Measurements from ENCODE around the gene EIF6.

Gene EIF6

DNA sequence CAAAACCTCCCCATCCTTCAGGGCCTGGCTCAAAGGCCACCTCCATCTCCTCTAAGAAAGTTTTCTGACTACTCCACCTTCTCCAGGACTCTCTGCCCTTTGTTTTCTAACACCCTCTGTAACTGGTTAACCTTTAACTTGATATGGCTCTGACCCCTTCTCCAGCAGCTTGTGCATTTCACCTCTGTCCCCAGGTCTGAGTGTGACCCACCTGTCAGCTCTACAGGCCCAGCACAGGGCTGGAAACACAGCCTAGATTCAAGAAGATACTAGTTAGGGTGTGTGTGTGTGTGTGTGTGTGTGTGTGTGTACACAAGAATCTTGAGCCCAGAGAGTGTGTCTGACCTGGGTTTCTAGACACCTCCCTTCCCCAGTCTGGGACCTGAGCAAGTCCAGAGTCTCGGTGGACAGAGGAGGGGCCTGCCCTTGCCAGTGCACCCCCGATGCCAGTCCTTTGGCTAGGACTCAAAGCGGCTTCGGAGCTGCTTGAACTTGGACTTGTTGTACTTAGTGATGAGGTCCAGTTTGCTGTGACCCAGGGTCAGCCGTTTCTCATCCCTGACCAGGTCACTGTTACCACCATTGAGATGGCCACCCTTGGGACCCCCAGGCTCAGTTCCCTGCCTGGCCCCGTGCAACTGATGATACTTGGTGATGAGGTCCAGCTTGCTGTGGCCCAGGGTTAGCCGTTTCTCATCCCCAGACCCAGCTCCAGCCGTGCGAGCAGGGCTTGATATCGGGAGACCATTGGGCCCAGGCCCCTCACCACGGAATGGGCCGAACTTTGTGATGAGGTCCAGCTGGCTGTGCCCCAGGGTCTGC is 1.7 kb upstream of the EIF6 start:
- Histone ChIP-seq H3K4me3 (no peak overlapping the region), H3K27me3 (ENCODE audit: low read depth) (no peaks in the 10 kb centered on the region; the same call in 1 of the 2 replicates), H3K4me1 (peaks cover 12% of the 10 kb centered on the region)

DNA sequence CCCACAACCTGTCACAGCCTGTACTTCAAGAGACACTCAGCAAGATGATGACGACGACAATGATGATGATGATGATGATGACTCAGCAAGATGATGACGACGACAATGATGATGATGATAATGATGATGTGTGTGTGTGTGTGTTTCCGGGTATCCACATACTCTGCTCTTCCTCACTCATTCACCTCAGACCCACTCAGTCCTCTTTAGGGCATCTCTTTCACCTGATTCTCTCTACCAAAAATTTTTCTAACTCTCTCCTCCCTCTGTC is 1.2 kb upstream of the EIF6 start:
- no peak overlapping the region for H3K4me3 ChIP-seq

More for the DNA sequence above, 1.7 kb upstream of the EIF6 start:
- H3K9me3 ChIP-seq = no peaks in the 10 kb centered on the region
- H3K36me3 ChIP-seq (replicated peaks) = peaks cover 25% of the 10 kb centered on the region
- no peak for DNase-seq (ENCODE audit: low spot score in 2 of 2)
- in situ Hi-C loops (cut with MboI; ENCODE audit: low sequenced_read_pairs) = no loop called here

DNA sequence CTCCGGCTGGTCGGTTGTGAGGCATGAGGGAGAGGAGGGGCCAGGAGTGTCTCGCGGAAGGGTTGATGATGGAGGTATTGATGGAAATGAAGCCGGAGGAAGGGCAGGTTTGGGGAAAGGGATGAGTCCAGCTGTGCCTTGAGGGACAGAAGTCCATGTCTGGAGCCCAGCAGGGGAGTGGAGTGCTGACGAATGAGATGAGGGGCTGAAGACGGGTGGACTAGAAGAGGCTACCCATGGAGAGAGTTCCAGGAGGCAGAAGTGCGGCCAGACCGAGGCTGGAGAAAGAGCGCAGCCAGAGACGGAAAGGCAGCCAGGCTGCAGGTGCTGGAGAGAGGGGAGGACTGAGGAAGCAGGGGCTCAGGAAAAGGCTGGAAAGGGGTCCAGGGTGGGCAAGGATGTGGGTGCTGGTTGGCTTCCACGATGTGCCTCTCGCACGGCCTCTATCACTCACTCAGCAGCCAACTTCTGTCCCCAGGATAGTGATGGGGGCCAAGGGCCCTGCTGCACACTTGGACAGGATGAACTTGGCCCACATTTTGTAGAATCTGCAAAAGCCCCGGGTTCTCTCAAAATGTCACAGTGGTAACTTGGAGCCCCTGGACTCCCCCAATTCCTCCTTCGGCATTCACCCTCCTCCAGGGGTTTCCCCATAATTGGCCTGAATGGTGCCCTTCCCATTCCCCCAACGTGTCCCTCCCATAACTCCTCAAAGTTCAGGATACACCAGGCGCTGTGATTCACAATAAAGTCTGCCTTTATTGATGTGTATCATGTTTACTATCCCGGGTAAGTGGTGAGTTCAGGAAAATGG is 627 bp upstream of the EIF6 start:
- no peak for DNase-seq (ENCODE audit: low spot score in 2 of 2)
- in situ Hi-C loops (cut with MboI; ENCODE audit: low sequenced_read_pairs) = no loop called here
- Histone ChIP-seq H3K4me1 (peaks cover 12% of the 10 kb centered on the region), H3K27me3 (ENCODE audit: low read depth) (no peaks in the 10 kb centered on the region; the same call in 1 of the 2 replicates), H3K4me3 (peak overlapping the region; percentile 81), H3K36me3 (replicated peaks) (peaks cover 33% of the 10 kb centered on the region), H3K9me3 (no peaks in the 10 kb centered on the region)

More for the DNA sequence above, 1.2 kb upstream of the EIF6 start:
- peaks cover 12% of the 10 kb centered on the region for H3K4me1 ChIP-seq
- peaks cover 28% of the 10 kb centered on the region for H3K36me3 ChIP-seq (replicated peaks)
- H3K27me3 ChIP-seq (ENCODE audit: low read depth) = no peaks in the 10 kb centered on the region; the same call in 1 of the 2 replicates
- in situ Hi-C loops (cut with MboI; ENCODE audit: low sequenced_read_pairs) = no loop called here
- no peaks in the 10 kb centered on the region for H3K9me3 ChIP-seq
- DNase-seq (ENCODE audit: low spot score in 2 of 2) = no peak

DNA sequence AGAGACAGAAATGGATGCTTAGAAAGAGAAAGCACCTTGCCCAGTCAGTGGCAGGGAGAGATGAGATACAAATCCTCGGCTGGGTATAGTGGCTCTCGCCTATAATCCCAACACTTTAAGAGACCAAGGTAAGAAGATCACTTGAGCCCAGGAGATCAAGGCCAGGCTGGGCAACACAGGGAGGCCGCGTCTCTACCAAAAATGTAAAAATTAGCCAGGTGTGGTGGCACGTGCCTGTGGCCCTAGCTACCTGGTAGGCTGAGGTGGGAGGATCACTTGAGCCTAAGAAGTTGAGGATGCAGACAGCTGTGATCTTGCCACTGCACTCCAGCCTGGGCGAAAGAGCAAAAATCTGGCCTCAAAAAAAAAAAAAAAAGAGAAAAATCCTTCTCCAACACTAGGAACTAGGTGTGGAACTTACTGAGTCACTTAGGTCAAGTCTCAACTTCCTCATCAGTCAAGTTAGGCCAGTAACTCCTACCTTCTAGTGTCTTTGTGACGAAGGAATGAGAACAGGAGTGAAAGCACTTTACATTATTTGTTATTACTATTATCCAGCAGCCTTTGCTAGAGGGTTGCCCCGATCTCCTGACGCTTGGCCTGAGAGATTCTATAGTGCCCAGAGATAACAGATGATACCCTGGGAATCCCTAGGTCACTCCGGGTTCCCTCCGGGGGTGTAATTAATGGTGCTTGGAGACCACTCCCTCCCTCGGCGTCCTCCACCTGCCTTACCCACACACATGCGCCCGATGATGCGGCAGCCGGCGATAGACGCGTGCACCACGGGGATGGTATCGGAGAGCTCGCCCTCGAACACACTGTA is 918 bp downstream of the EIF6 start:
- no peak for DNase-seq (ENCODE audit: low spot score in 2 of 2)
- in situ Hi-C loops (cut with MboI; ENCODE audit: low sequenced_read_pairs) = no loop called here

DNA sequence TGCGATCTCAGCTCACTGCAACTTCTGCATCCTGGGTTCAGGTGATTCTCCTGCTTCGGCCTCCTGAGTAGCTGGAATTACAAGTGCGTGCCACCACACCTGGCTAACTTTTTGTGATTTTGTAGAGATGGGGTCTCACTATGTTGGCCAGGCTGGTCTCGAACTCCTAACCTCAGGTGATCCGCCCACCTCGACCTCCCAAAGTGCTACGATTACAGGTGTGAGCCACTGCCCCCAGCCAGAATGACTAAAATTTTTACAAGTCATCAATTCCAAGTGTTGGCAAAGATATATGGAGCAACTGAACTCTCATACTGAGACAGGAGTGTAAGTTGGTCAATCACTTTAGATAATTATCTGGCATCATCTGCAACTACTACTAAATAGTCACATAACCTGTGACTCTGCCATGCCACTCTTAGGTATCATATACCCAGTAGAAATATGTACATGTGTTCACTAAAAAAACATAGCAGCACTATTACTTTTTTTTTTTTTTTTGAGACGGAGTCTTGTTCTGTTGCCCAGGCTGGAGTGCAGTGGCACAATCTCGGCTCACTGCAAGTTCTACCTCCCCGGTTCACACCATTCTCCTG is 3.0 kb downstream of the EIF6 start:
- Histone ChIP-seq H3K27me3 (ENCODE audit: low read depth) (no peaks in the 10 kb centered on the region), H3K4me1 (peaks cover 16% of the 10 kb centered on the region), H3K36me3 (replicated peaks) (peaks cover 59% of the 10 kb centered on the region), H3K9me3 (no peaks in the 10 kb centered on the region), H3K4me3 (no peak overlapping the region)
- no peak for DNase-seq (ENCODE audit: low spot score in 2 of 2)
- in situ Hi-C loops (cut with MboI; ENCODE audit: low sequenced_read_pairs) = no loop called here

More for the DNA sequence above, 918 bp downstream of the EIF6 start:
- Histone ChIP-seq H3K27me3 (ENCODE audit: low read depth) (no peaks in the 10 kb centered on the region), H3K4me1 (peaks cover 12% of the 10 kb centered on the region), H3K36me3 (replicated peaks) (peaks cover 49% of the 10 kb centered on the region), H3K9me3 (no peaks in the 10 kb centered on the region), H3K4me3 (peak overlapping the region; percentile 81)

DNA sequence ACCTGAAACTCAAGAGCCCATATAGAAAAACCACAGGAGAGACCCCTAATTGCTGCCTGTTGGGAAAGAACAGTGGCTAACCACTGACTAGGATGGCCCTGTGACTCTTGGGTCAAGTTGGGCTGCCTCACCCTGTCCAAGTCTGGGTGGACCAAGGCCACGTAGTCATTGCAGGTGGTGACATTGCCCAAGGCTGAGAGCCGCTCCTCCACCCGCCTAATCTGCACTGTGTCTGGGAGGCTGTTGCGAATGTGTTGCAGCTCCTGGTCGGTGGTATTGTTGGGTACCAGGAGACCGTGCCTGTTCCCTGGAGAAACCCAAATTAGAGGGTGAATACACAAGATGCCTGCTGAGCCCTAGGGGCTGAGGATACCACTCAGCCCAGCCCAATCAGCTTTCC is 4.0 kb downstream of the EIF6 start:
- Histone ChIP-seq H3K36me3 (replicated peaks) (peaks cover 70% of the 10 kb centered on the region), H3K4me1 (peaks cover 19% of the 10 kb centered on the region), H3K9me3 (no peaks in the 10 kb centered on the region), H3K27me3 (ENCODE audit: low read depth) (no peaks in the 10 kb centered on the region), H3K4me3 (no peak overlapping the region)
- no peak for DNase-seq (ENCODE audit: low spot score in 2 of 2)
- in situ Hi-C loops (cut with MboI; ENCODE audit: low sequenced_read_pairs) = no loop called here

DNA sequence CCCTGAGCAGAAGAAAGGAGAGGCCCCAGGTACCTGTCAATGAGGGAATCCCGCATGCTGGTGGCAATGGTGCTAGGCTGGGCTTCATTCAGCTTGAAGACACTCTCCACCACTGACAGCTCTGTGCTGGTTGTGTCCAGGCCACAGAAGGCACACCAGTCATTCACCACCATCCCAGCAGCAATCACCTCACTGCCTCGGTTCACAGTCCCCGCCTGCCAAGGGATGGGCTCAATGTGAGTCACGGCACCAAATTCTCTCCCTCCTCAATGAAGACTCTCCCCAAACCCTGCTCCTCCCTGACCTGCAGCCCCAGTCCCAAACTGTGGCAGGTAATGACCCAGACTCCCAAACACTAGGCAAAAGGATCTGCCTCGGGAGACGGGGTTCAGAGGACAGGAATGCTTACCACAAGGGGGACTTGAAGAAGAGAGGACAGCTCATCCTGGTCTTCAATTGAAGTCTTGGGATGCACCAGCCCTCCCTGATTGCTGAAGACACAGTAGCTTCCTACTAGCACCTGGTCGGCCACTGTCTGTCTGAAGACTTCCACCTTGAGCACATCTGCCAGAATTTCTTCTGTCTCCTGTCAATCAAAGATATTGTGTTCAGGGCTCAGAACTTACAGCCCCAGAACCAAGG is 4.9 kb downstream of the EIF6 start:
- Histone ChIP-seq H3K36me3 (replicated peaks) (peaks cover 71% of the 10 kb centered on the region), H3K9me3 (no peaks in the 10 kb centered on the region), H3K4me1 (peaks cover 12% of the 10 kb centered on the region), H3K27me3 (ENCODE audit: low read depth) (no peaks in the 10 kb centered on the region), H3K4me3 (no peak overlapping the region)
- in situ Hi-C loops (cut with MboI; ENCODE audit: low sequenced_read_pairs) = no loop called here
- no peak for DNase-seq (ENCODE audit: low spot score in 2 of 2)

DNA sequence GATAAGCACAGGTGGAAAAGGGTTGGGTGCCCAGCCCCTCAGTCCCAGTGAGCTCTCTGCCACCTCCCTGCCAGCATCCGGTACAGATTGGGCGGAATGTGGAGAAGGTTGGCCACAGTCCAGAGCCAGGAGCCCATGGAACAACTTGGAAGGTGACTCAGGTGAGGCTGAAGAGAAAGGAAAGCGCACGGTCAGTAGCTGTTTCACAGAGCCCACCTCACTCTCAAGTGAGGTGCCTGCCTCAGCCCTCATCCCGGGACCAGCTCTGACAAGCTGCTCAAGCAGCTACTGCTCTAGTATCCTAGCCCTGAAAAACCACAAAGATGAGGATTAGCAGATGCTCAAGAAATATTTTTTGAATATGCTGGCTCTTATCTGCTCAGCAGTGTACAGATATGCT is 5.5 kb downstream of the EIF6 start:
- H3K4me3 ChIP-seq = no peak overlapping the region
- in situ Hi-C loops (cut with MboI; ENCODE audit: low sequenced_read_pairs) = no loop called here
- H3K9me3 ChIP-seq = no peaks in the 10 kb centered on the region
- peaks cover 12% of the 10 kb centered on the region for H3K4me1 ChIP-seq
- H3K36me3 ChIP-seq (replicated peaks) = peaks cover 67% of the 10 kb centered on the region
- no peaks in the 10 kb centered on the region for H3K27me3 ChIP-seq (ENCODE audit: low read depth)
- DNase-seq (ENCODE audit: low spot score in 2 of 2) = no peak

DNA sequence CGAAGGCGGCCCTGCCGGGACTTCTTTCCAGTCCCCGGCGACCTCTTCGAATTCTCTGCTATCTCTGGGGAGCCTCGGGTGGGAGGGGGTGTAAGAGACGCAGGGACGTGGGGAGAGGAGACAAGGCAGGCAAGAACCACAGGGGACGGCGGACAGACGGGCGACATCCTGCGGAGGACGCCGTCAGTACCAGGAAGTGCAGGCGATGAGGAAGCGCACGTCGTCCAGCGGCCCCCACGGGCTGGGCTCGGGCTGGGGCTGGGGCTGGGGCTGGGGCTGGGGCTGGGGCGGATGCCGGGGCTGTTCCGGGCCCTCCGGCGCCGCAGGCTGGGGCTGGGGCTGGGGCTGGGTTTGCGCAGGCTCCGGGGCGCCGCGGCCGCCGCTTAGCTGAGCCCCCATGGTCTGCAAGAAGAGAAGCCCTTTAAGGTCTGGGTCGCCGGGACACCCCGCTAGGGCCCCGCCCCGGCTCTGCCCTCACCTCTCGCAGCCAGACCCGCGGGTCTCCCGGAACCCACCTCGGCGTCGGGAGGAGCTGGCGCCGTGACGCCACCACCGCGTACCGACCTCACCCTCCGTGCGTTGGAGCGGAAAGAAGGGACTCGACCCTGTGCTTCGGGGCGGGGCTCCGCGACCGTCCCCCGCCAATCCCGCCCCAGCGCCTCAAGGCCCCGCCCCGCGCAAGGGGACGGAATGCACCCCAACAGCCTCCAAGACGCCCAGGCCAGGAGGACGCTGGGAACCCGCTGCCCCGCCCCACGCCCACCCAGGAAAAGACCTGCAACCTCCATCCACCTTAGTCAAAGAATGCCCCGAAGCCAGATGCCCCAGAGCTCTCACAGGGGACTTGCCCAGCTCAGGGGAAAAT is 6.8 kb downstream of the EIF6 start, which contains the start of gene MMP24OS:
Gene MMP24OS, minus strand, starts transcription at position 592 of the 865 bp plus-strand sequence. Its CDS starts 193 bp downstream, at position 399.
- peaks cover 59% of the 10 kb centered on the region for H3K36me3 ChIP-seq (replicated peaks)
- peak within 1 kb of the TSS; percentile 71 for H3K4me3 ChIP-seq
- DNase-seq (ENCODE audit: low spot score in 2 of 2) = peak; percentile 76 to 90
- peaks cover 7% of the 10 kb centered on the region; the same call in 1 of the 2 replicates for H3K4me1 ChIP-seq
- no peaks in the 10 kb centered on the region for H3K27me3 ChIP-seq (ENCODE audit: low read depth)
- H3K9me3 ChIP-seq = no peaks in the 10 kb centered on the region
- in situ Hi-C loops (cut with MboI; ENCODE audit: low sequenced_read_pairs) = no loop called here

DNA sequence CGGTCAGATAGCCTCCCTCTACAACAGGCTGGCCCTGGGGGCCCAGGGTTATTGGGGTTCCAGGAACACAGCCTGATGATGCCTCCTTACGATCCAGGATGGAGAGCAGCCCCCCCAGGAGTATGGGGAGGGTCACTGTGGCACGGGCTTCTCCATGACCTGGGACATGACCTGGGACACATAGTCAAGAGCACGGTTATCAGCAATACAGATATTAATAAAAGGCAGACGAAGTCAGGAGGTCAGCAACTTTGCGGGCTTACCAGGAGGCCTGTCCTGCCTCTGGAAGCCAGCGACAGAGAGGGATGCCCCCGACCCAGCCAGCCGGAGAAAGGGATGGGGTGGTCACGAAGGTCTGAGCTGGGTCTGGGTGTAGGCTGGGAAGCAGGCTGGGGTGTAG is 7.4 kb downstream of the EIF6 start:
- Histone ChIP-seq H3K36me3 (replicated peaks) (peaks cover 53% of the 10 kb centered on the region), H3K4me3 (peak overlapping the region; percentile 71), H3K27me3 (ENCODE audit: low read depth) (no peaks in the 10 kb centered on the region), H3K9me3 (no peaks in the 10 kb centered on the region), H3K4me1 (peaks cover 7% of the 10 kb centered on the region; the same call in 1 of the 2 replicates)
- in situ Hi-C loops (cut with MboI; ENCODE audit: low sequenced_read_pairs) = no loop called here
- DNase-seq (ENCODE audit: low spot score in 2 of 2) = no peak

DNA sequence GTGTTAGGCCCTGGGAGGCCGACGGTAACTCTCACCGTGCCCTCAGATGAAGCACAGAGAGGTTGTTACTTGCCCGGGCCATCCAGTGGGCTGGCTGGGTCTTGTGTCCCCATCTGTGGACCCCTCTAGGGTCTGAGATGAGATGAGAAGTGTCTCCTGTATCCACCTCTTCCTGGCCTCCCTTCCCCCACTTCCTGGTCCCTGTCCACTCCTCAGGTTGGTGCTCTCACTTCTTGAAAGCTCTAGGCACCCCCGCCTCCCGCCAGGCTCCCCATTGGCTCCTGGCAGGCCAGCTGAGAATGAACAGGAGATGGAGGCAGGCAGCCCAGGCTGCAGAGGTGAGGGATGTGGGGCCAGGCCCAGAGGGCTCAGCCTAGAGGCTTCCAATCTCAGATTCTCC is 8.2 kb downstream of the EIF6 start:
- H3K4me3 ChIP-seq = peak overlapping the region; percentile 71; the same call in 1 of the 2 replicates
- in situ Hi-C loops (cut with MboI; ENCODE audit: low sequenced_read_pairs) = no loop called here
- H3K27me3 ChIP-seq (ENCODE audit: low read depth) = no peaks in the 10 kb centered on the region
- no peaks in the 10 kb centered on the region for H3K9me3 ChIP-seq
- peaks cover 50% of the 10 kb centered on the region for H3K36me3 ChIP-seq (replicated peaks)
- peaks cover 7% of the 10 kb centered on the region; the same call in 1 of the 2 replicates for H3K4me1 ChIP-seq
- no peak for DNase-seq (ENCODE audit: low spot score in 2 of 2)

DNA sequence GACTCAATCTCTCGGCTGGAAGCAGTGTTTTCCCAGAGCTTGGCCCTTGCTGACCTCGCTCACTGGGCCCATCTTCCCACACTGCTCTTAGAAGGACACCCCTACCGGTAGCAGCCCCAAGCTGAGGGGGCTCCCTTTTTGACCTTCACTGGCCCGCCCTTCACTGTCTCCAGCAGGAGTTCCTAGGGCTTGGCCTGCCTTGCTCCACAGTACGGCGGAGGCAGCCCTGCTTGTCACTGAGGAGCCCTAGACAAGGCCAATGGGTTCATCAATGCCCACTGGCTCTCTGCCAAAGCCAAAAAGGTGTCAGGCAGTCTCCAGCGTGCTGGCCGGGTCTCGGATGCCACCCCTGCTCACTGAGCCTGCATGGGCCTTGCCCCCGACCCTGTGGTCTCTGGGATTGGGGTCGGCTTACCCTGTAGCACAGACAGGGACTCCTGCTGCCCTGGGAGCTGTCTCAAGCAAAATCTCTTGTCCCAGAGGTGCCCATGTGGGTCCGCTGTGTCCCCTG is 8.8 kb downstream of the EIF6 start:
- H3K4me1 ChIP-seq = peaks cover 7% of the 10 kb centered on the region; the same call in 1 of the 2 replicates

More for the DNA sequence above, 8.8 kb downstream of the EIF6 start:
- no peaks in the 10 kb centered on the region for H3K27me3 ChIP-seq (ENCODE audit: low read depth)
- H3K4me3 ChIP-seq = no peak overlapping the region
- DNase-seq (ENCODE audit: low spot score in 2 of 2) = no peak
- H3K9me3 ChIP-seq = no peaks in the 10 kb centered on the region
- in situ Hi-C loops (cut with MboI; ENCODE audit: low sequenced_read_pairs) = no loop called here
- peaks cover 46% of the 10 kb centered on the region for H3K36me3 ChIP-seq (replicated peaks)
